Caco-2 (cell line): ENCODE results near the gene ZDHHC14. TPM values are rescaled to one million over a fixed set of nuclear protein-coding genes. Genes with fewer than 3 reads are reported as not detected.

Experiments used
- BruUV-seq: library from RNA; stranded (reverse); fragments of 400-500 nt; replicated peaks from 2 replicates; lab custom pipeline; 2021; lab: Mats Ljungman, UMichigan
- CTCF ChIA-PET: fragments of 300-600 bp; sonication (Branson Sonifier 250); formaldehyde crosslinking; loops from one replicate; lab custom pipeline; 2022; ENCODE audit warnings: antibody characterized with exemption; lab: Charles Lee
- POLR2A ChIA-PET: fragments of 300-600 bp; sonication (Branson Sonifier 250); formaldehyde crosslinking; loops from one replicate; lab custom pipeline; 2022; ENCODE audit warnings: antibody characterized with exemption; lab: Charles Lee
- DNase-seq, 2 experiments: peaks; one replicate each; pipeline versions ENCODE4 v3.0.0 to v3.0.0-alpha.2; 2020 to 2022
- H3K27me3 ChIP-seq: replicated peaks from 2 replicates; pipeline ENCODE4 v1.6.0; 2011; ENCODE audit warnings: low read length; ENCODE audit not compliant: control insufficient read depth, insufficient read depth
- H3K36me3 ChIP-seq: 2 replicates; pipeline ENCODE4 v1.5.1; 2011; ENCODE audit warnings: low read length; ENCODE audit not compliant: control insufficient read depth, insufficient read depth
- H3K4me1 ChIP-seq: fragments of 250-450 bp; sonication (Bioruptor Pico); 2 replicates; pipeline ENCODE4 v1.5.1; 2020; ENCODE audit warnings: mild to moderate bottlenecking
- H3K4me3 ChIP-seq: 2 replicates; pipeline ENCODE4 v1.5.1; 2011; ENCODE audit warnings: low read depth, mild to moderate bottlenecking, control low read depth, low read length
- H3K9me3 ChIP-seq: fragments of 250-450 bp; sonication (Bioruptor Pico); 2 replicates; pipeline ENCODE4 v1.5.1; 2020; ENCODE audit warnings: mild to moderate bottlenecking, moderate library complexity
- H3K27ac Mint-ChIP-seq: one replicate; pipeline ENCODE4 v1.8.0; 2022; ENCODE audit warnings: mixed read lengths; ENCODE audit not compliant: unreplicated experiment
- H3K27me3 Mint-ChIP-seq: one replicate; pipeline ENCODE4 v1.8.0; 2022; ENCODE audit warnings: mixed read lengths; ENCODE audit not compliant: insufficient read depth, unreplicated experiment
- H3K36me3 Mint-ChIP-seq: one replicate; pipeline ENCODE4 v1.8.0; 2022; ENCODE audit warnings: mild to moderate bottlenecking, mixed read lengths; ENCODE audit not compliant: insufficient read depth, unreplicated experiment
- H3K4me1 Mint-ChIP-seq: one replicate; pipeline ENCODE4 v1.8.0; 2022; ENCODE audit warnings: low read depth, mixed read lengths; ENCODE audit not compliant: unreplicated experiment
- H3K4me3 Mint-ChIP-seq: one replicate; pipeline ENCODE4 v1.8.0; 2022; ENCODE audit warnings: mild to moderate bottlenecking, moderate library complexity, mixed read lengths; ENCODE audit not compliant: unreplicated experiment
- H3K9me3 Mint-ChIP-seq: one replicate; pipeline ENCODE4 v1.8.0; 2022; ENCODE audit warnings: mixed read lengths; ENCODE audit not compliant: unreplicated experiment
- CTCF ChIP-seq, 2 experiments: fragments of 200-600 bp in 1 of 2; IDR thresholded peaks; 1 replicate in 1 of 2; 2 replicates in 1 of 2; pipeline versions ENCODE4 v1.5.1 to v1.8.0; 2011 to 2022; ENCODE audit warnings: antibody characterized with exemption in 1 of 2, control low read depth in 1 of 2, inconsistent platforms in 1 of 2, low read depth in 1 of 2, low read length in 1 of 2, mild to moderate bottlenecking in 1 of 2, moderate library complexity in 1 of 2; ENCODE audit not compliant: insufficient read depth in 1 of 2, severe bottlenecking in 1 of 2, unreplicated experiment in 1 of 2
- intact Hi-C: fragments of 100-400 bp; cut with micrococcal nuclease; formaldehyde crosslinking; loops from one replicate; pipeline ENCODE4 v1.10.0; 2022; ENCODE audit not compliant: unreplicated experiment
- total RNA-seq: library from RNA; stranded (reverse); gene quantifications from 2 replicates; pipeline ENCODE4 v1.2.3, GENCODE V29; 2022

Gene ZDHHC14
- total RNA-seq, 1 experiment from 2014 or later, result 22.1 TPM

GRCh38 chr6:157642736-157643135 lies 261.7 kb downstream of the ZDHHC14 start:
- no peaks in the 10 kb centered on the region for H3K4me1 ChIP-seq
- no peak overlapping the region for H3K27ac Mint-ChIP-seq
- ChIA-PET CTCF (no interaction called here), POLR2A (no interaction called here)
- no peak overlapping the region for H3K4me3 Mint-ChIP-seq
- no peak overlapping the region for H3K4me3 ChIP-seq
- no peaks in the 10 kb centered on the region for H3K27me3 ChIP-seq
- H3K9me3 ChIP-seq, result no peaks in the 10 kb centered on the region
- intact Hi-C loops, result no loop called here
- no TSS peak for BruUV-seq
- H3K27me3 Mint-ChIP-seq, result no peaks in the 10 kb centered on the region
- no peaks in the 10 kb centered on the region for H3K9me3 Mint-ChIP-seq
- TF ChIP-seq CTCF (IDR thresholded peaks at IDR 0.05; ENCODE audit: insufficient read depth in 1 of 2, low read depth in 1 of 2, low read length in 1 of 2, severe bottlenecking in 1 of 2, unreplicated experiment in 1 of 2), result no peak
- DNase-seq, result no peak
- peaks cover 9% of the 10 kb centered on the region for H3K36me3 Mint-ChIP-seq
- no peaks in the 10 kb centered on the region for H3K4me1 Mint-ChIP-seq
- H3K36me3 ChIP-seq, result no peaks in the 10 kb centered on the region; the same call in 1 of the 2 replicates

- intact Hi-C loops, result no loop called here
- Histone ChIP-seq H3K4me1 (no peaks in the 10 kb centered on the region), H3K36me3 (no peaks in the 10 kb centered on the region; the same call in none of the 2 replicates), H3K27me3 (no peaks in the 10 kb centered on the region), H3K4me3 (no peak overlapping the region), H3K9me3 (no peaks in the 10 kb centered on the region)
- Mint-ChIP-seq H3K27ac (no peak overlapping the region), H3K27me3 (no peaks in the 10 kb centered on the region), H3K9me3 (no peaks in the 10 kb centered on the region), H3K4me1 (no peaks in the 10 kb centered on the region), H3K4me3 (no peak overlapping the region), H3K36me3 (peaks cover 13% of the 10 kb centered on the region)
- BruUV-seq, result no TSS peak
- ChIA-PET POLR2A (no interaction called here), CTCF (no interaction called here)
- no peak for TF ChIP-seq CTCF (IDR thresholded peaks at IDR 0.05; ENCODE audit: insufficient read depth in 1 of 2, low read depth in 1 of 2, low read length in 1 of 2, severe bottlenecking in 1 of 2, unreplicated experiment in 1 of 2)
- no peak for DNase-seq
Observed at GRCh38 chr6:157644043-157644810, 263.2 kb downstream of the ZDHHC14 start.

- no peaks in the 10 kb centered on the region for H3K9me3 Mint-ChIP-seq
- no peak overlapping the region for H3K4me3 ChIP-seq
- no peaks in the 10 kb centered on the region for H3K9me3 ChIP-seq
- H3K36me3 Mint-ChIP-seq, result peaks cover 13% of the 10 kb centered on the region
- no peaks in the 10 kb centered on the region for H3K27me3 Mint-ChIP-seq
- CTCF ChIA-PET, result no interaction called here
- TF ChIP-seq CTCF (IDR thresholded peaks at IDR 0.05; ENCODE audit: insufficient read depth in 1 of 2, low read depth in 1 of 2, low read length in 1 of 2, severe bottlenecking in 1 of 2, unreplicated experiment in 1 of 2), result no peak
- H3K36me3 ChIP-seq, result no peaks in the 10 kb centered on the region; the same call in none of the 2 replicates
- POLR2A ChIA-PET, result no interaction called here
- no peaks in the 10 kb centered on the region for H3K4me1 Mint-ChIP-seq
- BruUV-seq, result no TSS peak
- DNase-seq, result no peak
- intact Hi-C loops, result no loop called here
- H3K4me3 Mint-ChIP-seq, result no peak overlapping the region
- no peaks in the 10 kb centered on the region for H3K27me3 ChIP-seq
- no peaks in the 10 kb centered on the region for H3K4me1 ChIP-seq
- no peak overlapping the region for H3K27ac Mint-ChIP-seq
Observed at GRCh38 chr6:157645201-157645795, 264.3 kb downstream of the ZDHHC14 start.
